Ishikawa (cell line): Measurements from ENCODE around the gene UBE2C.
A peak's percentile ranks its signal among the peaks of the same experiment; 100 is the strongest.

Experiments
- CEBPB ChIP-seq: IDR thresholded peaks from 2 replicates; pipeline ENCODE4 v1.6.1; 2012
- CREB1 ChIP-seq: IDR thresholded peaks from 2 replicates; pipeline ENCODE4 v1.6.1; 2012; ENCODE audit warnings: low read depth
- EGR1 ChIP-seq: IDR thresholded peaks from 2 replicates; pipeline ENCODE4 v1.6.1; 2012
- EP300 ChIP-seq: IDR thresholded peaks from 2 replicates; pipeline ENCODE4 v1.6.1; 2012; ENCODE audit warnings: borderline replicate concordance
- FOXM1 ChIP-seq: IDR thresholded peaks from 2 replicates; pipeline ENCODE4 v1.6.1; 2012; ENCODE audit warnings: low read depth, borderline replicate concordance
- MAX ChIP-seq: IDR thresholded peaks from 2 replicates; pipeline ENCODE4 v1.6.1; 2012
- NFIC ChIP-seq: IDR thresholded peaks from 2 replicates; pipeline ENCODE4 v1.6.1; 2012
- RAD21 ChIP-seq: IDR thresholded peaks from 2 replicates; pipeline ENCODE4 v1.6.1; 2012; ENCODE audit warnings: low read depth
- REST ChIP-seq: IDR thresholded peaks from 2 replicates; pipeline ENCODE4 v1.6.1; 2012; ENCODE audit warnings: low read depth, mild to moderate bottlenecking
- TAF1 ChIP-seq: IDR thresholded peaks from 2 replicates; pipeline ENCODE4 v1.6.1; 2012; ENCODE audit warnings: low read depth, mild to moderate bottlenecking
- TCF12 ChIP-seq: IDR thresholded peaks from 2 replicates; pipeline ENCODE4 v1.6.1; 2012; ENCODE audit warnings: low read depth
- TEAD4 ChIP-seq: IDR thresholded peaks from 2 replicates; pipeline ENCODE4 v1.6.1; 2012
- USF1 ChIP-seq: IDR thresholded peaks from 2 replicates; pipeline ENCODE4 v1.6.1; 2012
- YY1 ChIP-seq: IDR thresholded peaks from 2 replicates; pipeline ENCODE4 v1.6.1; 2012; ENCODE audit warnings: low read depth
- ZBTB7A ChIP-seq: IDR thresholded peaks from 2 replicates; pipeline ENCODE4 v1.6.1; 2012; ENCODE audit warnings: low read depth

Gene UBE2C

GRCh38 chr20:45796337-45797065 lies 15.9 kb upstream of the UBE2C start:
- no peak for TF ChIP-seq EP300
- no peak for TF ChIP-seq USF1
- TF ChIP-seq TEAD4: no peak
- TF ChIP-seq CEBPB: no peak
- no peak for TF ChIP-seq TAF1
- TF ChIP-seq REST: no peak
- TF ChIP-seq RAD21: no peak
- no peak for TF ChIP-seq TCF12
- TF ChIP-seq MAX: no peak
- TF ChIP-seq CREB1: no peak
- TF ChIP-seq YY1: no peak
- no peak for TF ChIP-seq ZBTB7A
- no peak for TF ChIP-seq FOXM1
- no peak for TF ChIP-seq EGR1
- no peak for TF ChIP-seq NFIC

- TF ChIP-seq RAD21 (peak; percentile 66), EGR1 (no peak)
Measured at GRCh38 chr20:45798935-45799642, 13.4 kb upstream of the UBE2C start.

GRCh38 chr20:45801851-45802250 lies 10.6 kb upstream of the UBE2C start:
- TF ChIP-seq TEAD4 (no peak), CEBPB (no peak), TCF12 (no peak), RAD21 (no peak), EP300 (no peak), USF1 (no peak), CREB1 (no peak), FOXM1 (no peak)

- TF ChIP-seq TEAD4 (no peak), REST (no peak), MAX (no peak), USF1 (no peak), TCF12 (no peak), EP300 (no peak), YY1 (no peak), RAD21 (no peak), CREB1 (no peak), FOXM1 (no peak), NFIC (no peak), TAF1 (no peak), ZBTB7A (no peak), EGR1 (no peak), CEBPB (no peak)
Measured at GRCh38 chr20:45810191-45810970, 2.1 kb upstream of the UBE2C start.

- TF ChIP-seq FOXM1: no peak
- TF ChIP-seq TEAD4: no peak
- TF ChIP-seq CREB1: no peak
- no peak for TF ChIP-seq MAX
- no peak for TF ChIP-seq EGR1
- no peak for TF ChIP-seq NFIC
- no peak for TF ChIP-seq USF1
- TF ChIP-seq CEBPB: no peak
- no peak for TF ChIP-seq REST
Measured at GRCh38 chr20:45813006-45813340, 529 bp downstream of the UBE2C start.
